GM12878 (cell line): ENCODE results near the gene MUC5AC. TPM values are rescaled to one million over a fixed set of nuclear protein-coding genes. Genes with fewer than 3 reads are reported as not detected.

Source experiments
- ATAC-seq: fragments of 200-7000 bp; cut with Tn5 transposase; 3 replicates; pipeline ENCODE4 v1.9.1; 2020; ENCODE audit warnings: mild to moderate bottlenecking, moderate library complexity
- BruUV-seq: library from RNA; stranded (reverse); fragments of 400-500 nt; replicated peaks from 2 replicates; lab custom pipeline; 2021; lab: Mats Ljungman, UMichigan
- CTCF ChIA-PET: fragments of 300-600 bp; sonication (Branson Sonifier 250); formaldehyde crosslinking; extraction: SDS; loops from one replicate; lab custom pipeline; 2021; ENCODE audit warnings: inconsistent platforms; lab: Yijun Ruan, JAX
- POLR2A ChIA-PET: fragments of 350-600 bp; formaldehyde crosslinking; extraction: SDS; loops from one replicate; lab custom pipeline; 2021; ENCODE audit warnings: inconsistent platforms; lab: Charles Lee
- RAD21 ChIA-PET: fragments of 300-600 bp; sonication (Branson Sonifier 250); formaldehyde crosslinking; loops from one replicate; lab custom pipeline; 2023; ENCODE audit warnings: antibody characterized with exemption; ENCODE audit not compliant: unreplicated experiment; lab: Charles Lee
- SMC1A ChIA-PET: fragments of 300-600 bp; sonication (Branson Sonifier 250); formaldehyde crosslinking; loops from one replicate; lab custom pipeline; 2023; ENCODE audit not compliant: unreplicated experiment, uncharacterized antibody; lab: Charles Lee
- DNase-seq: peaks from one replicate; pipeline ENCODE4 v3.0.0-alpha.2; 2011; ENCODE audit warnings: low read depth, low spot score
- FAIRE-seq: peaks from 3 replicates; lab custom pipeline; 2011; peaks lifted over from hg19 to GRCh38; lab: Jason Lieb, UNC
- H2AFZ ChIP-seq: 2 replicates; pipeline ENCODE4 v1.6.0; 2011; ENCODE audit warnings: low read depth, low read length, control low read depth; ENCODE audit not compliant: control insufficient read depth
- H3K27ac ChIP-seq: 2 replicates; pipeline ENCODE4 v1.5.1; 2011; ENCODE audit warnings: control low read depth; ENCODE audit not compliant: control insufficient read depth, insufficient read depth
- H3K27me3 ChIP-seq, 2 experiments: replicated peaks in 1 of 2; 2 replicates each; pipeline versions ENCODE4 v1.6.0 to v1.6.1; 2011; ENCODE audit warnings: low read length in 1 of 2; ENCODE audit not compliant: control insufficient read depth in 2 of 2, insufficient read depth in 2 of 2
- H3K36me3 ChIP-seq, 2 experiments: 2 replicates each; pipeline ENCODE4 v1.5.1; 2011; ENCODE audit warnings: low read length in 1 of 2; ENCODE audit not compliant: control insufficient read depth in 2 of 2, insufficient read depth in 2 of 2
- H3K4me1 ChIP-seq: 2 replicates; pipeline ENCODE4 v1.6.1; 2011; ENCODE audit warnings: mild to moderate bottlenecking, low read length, moderate library complexity, mixed read lengths; ENCODE audit not compliant: control insufficient read depth, insufficient read depth
- H3K4me2 ChIP-seq: 2 replicates; pipeline ENCODE4 v1.6.0; 2011; ENCODE audit warnings: control low read depth; ENCODE audit not compliant: control insufficient read depth, insufficient read depth
- H3K4me3 ChIP-seq: fragments of 200-600 bp; sonication (generic); 2 replicates; pipeline ENCODE4 v1.5.1; 2016
- H3K79me2 ChIP-seq: 2 replicates; pipeline ENCODE4 v1.6.0; 2011; ENCODE audit warnings: low read length; ENCODE audit not compliant: control insufficient read depth, insufficient read depth
- H3K9ac ChIP-seq: 2 replicates; pipeline ENCODE4 v1.8.0; 2011; ENCODE audit warnings: low read length, control low read depth, mixed read lengths; ENCODE audit not compliant: control insufficient read depth, insufficient read depth
- H3K9me3 ChIP-seq: replicated peaks from 3 replicates; pipeline ENCODE4 v1.5.1; 2011; ENCODE audit warnings: mild to moderate bottlenecking, low read length; ENCODE audit not compliant: control insufficient read depth, insufficient read depth
- H4K20me1 ChIP-seq: 2 replicates; pipeline ENCODE4 v1.6.0; 2011; ENCODE audit not compliant: control insufficient read depth, insufficient read depth
- ASH2L ChIP-seq: fragments of 300-600, 200-600 bp; sonication (generic); IDR thresholded peaks from 2 replicates; pipeline ENCODE4 v1.6.1; 2017; ENCODE audit warnings: low read depth, mild to moderate bottlenecking, borderline replicate concordance
- DPF2 ChIP-seq: fragments of 450-650 bp; IDR thresholded peaks from 2 replicates; pipeline ENCODE4 v1.6.1; 2017; ENCODE audit warnings: mild to moderate bottlenecking
- FOXM1 ChIP-seq: IDR thresholded peaks from 2 replicates; pipeline ENCODE4 v1.6.1; 2012; ENCODE audit warnings: low read depth, mild to moderate bottlenecking, inconsistent platforms, low read length, moderate library complexity
- MEF2A ChIP-seq: IDR thresholded peaks from 2 replicates; pipeline ENCODE4 v1.6.1; 2011; ENCODE audit warnings: low read depth, mild to moderate bottlenecking, low read length, moderate library complexity; ENCODE audit not compliant: insufficient read depth
- MYB ChIP-seq: fragments of 150-350 bp; IDR thresholded peaks from 2 replicates; pipeline ENCODE4 v1.6.1; 2014; ENCODE audit warnings: mild to moderate bottlenecking, low read depth, low read length, borderline replicate concordance
- PAX8 ChIP-seq: fragments of 450-650 bp; IDR thresholded peaks from 2 replicates; pipeline ENCODE4 v1.6.1; 2017; ENCODE audit warnings: mild to moderate bottlenecking, moderate library complexity
- RBBP5 ChIP-seq: fragments of 200-600 bp; sonication (generic); conservative IDR thresholded peaks from 2 replicates; pipeline ENCODE4 v1.6.1; 2016
- SMAD5 ChIP-seq: IDR thresholded peaks from 2 replicates; pipeline ENCODE4 v1.6.1; 2016; ENCODE audit warnings: antibody characterized with exemption, low read depth
- SMARCA5 ChIP-seq: fragments of 450-650 bp; IDR thresholded peaks from 2 replicates; pipeline ENCODE4 v1.6.1; 2017; ENCODE audit warnings: mild to moderate bottlenecking
- SPI1 ChIP-seq: IDR thresholded peaks from 2 replicates; pipeline ENCODE4 v1.6.1; 2011; ENCODE audit warnings: low read depth, mild to moderate bottlenecking, low read length, moderate library complexity, borderline replicate concordance; ENCODE audit not compliant: insufficient read depth
- YBX1 ChIP-seq: fragments of 450-650 bp; IDR thresholded peaks from 2 replicates; pipeline ENCODE4 v1.6.1; 2016; ENCODE audit warnings: antibody characterized with exemption
- ZNF384 ChIP-seq: IDR thresholded peaks from 2 replicates; pipeline ENCODE4 v1.6.1; 2012; ENCODE audit warnings: low read depth, mild to moderate bottlenecking, low read length, improper control_type of control experiment, borderline replicate concordance
- WGBS: methylation state at CpG from one replicate; pipeline ENCODE4 v1.1.6; 2016; ENCODE audit warnings: low lambda C conversion rate; ENCODE audit not compliant: insufficient replicate concordance, insufficient coverage; ENCODE audit errors: missing lambda C conversion rate; 5-methylcytosine and 5-hydroxymethylcytosine counted together
- in situ Hi-C: fragments of 300-500 bp; cut with MboI; formaldehyde crosslinking; loops from 9 replicates; pipeline ENCODE4 v1.14.3; 2018; ENCODE audit warnings: mixed read lengths
- intact Hi-C: fragments of 100-400 bp; cut with micrococcal nuclease; formaldehyde crosslinking; loops from one replicate; pipeline ENCODE4 v1.14.2; 2022; ENCODE audit not compliant: unreplicated experiment
- polyA plus RNA-seq, 11 experiments: library from polyadenylated mRNA; depleted of rRNA in 4 of 11; unstranded in 6 of 11; stranded (reverse) in 5 of 11; fragments of >200 nt; fragmentation: Nextera tagmentation in 4 of 11; fragmentation: Illumina TruSeq in 1 of 11; extraction: Ambion mirVana in 4 of 11; extraction: Trizol in 1 of 11; gene quantifications; 1 replicate in 1 of 11; 2 replicates in 10 of 11; pipeline versions ENCODE4 v1.2.1 to v1.2.3, GENCODE V29; 2011 to 2016; ENCODE audit warnings: inconsistent platforms in 2 of 11, missing spikeins in 2 of 11, low read depth in 1 of 11
- total RNA-seq, 4 experiments: library from RNA; depleted of rRNA in 3 of 4; stranded (reverse); fragments of >200 nt in 3 of 4; fragmentation: Illumina TruSeq in 1 of 4; extraction: Trizol in 1 of 4; gene quantifications; 2 replicates each; pipeline versions ENCODE4 v1.2.1 to v1.2.3, GENCODE V29; 2013 to 2021

The MUC5AC gene
- total and polyA plus RNA-seq, 10 of the 15 experiments (the other 5 are each of a cell fraction or from before 2014, with no cell fraction given) = under 0.01 to 0.01 TPM; not detected in 8

- ChIA-PET CTCF (no interaction called here), SMC1A (no interaction called here), POLR2A (no interaction called here), RAD21 (no interaction called here)
- no peaks in the 10 kb centered on the region for H3K79me2 ChIP-seq
- H3K27ac ChIP-seq = no peak overlapping the region
- H2AFZ ChIP-seq = no peak overlapping the region
- no peak overlapping the region for H3K4me2 ChIP-seq
- no peaks in the 10 kb centered on the region for H3K27me3 ChIP-seq
- in situ Hi-C loops = no loop called here
- intact Hi-C loops = no loop called here
- WGBS = 49% methylated on average over 13 of the region's 21 CpGs
- no peak overlapping the region for H3K4me3 ChIP-seq
- no TSS peak for BruUV-seq
- no peak for FAIRE-seq
- H4K20me1 ChIP-seq = no peaks in the 10 kb centered on the region
- no peak for ATAC-seq
- no peak for DNase-seq
- H3K9me3 ChIP-seq = no peaks in the 10 kb centered on the region
- no peaks in the 10 kb centered on the region for H3K36me3 ChIP-seq
- H3K9ac ChIP-seq = no peak overlapping the region
- no peaks in the 10 kb centered on the region for H3K4me1 ChIP-seq
- TF ChIP-seq MYB (no peak), PAX8 (no peak), SMARCA5 (no peak), MEF2A (no peak), ASH2L (no peak), ZNF384 (no peak), RBBP5 (no peak), YBX1 (no peak), FOXM1 (no peak), SPI1 (no peak), DPF2 (no peak), SMAD5 (no peak)
These were observed 75.7 kb downstream of the MUC5AC start for GRCh38 chr11:1233351-1234053.
